Measurements from ENCODE around the gene CABP1.
A peak's percentile ranks its signal among the peaks of the same experiment; 100 is the strongest.
"Not testable (repeated sequence)": the region's sequence is repeated elsewhere in the genome, so short reads cannot be mapped to it uniquely, and the experiment has no call there.

Gene CABP1

DNA sequence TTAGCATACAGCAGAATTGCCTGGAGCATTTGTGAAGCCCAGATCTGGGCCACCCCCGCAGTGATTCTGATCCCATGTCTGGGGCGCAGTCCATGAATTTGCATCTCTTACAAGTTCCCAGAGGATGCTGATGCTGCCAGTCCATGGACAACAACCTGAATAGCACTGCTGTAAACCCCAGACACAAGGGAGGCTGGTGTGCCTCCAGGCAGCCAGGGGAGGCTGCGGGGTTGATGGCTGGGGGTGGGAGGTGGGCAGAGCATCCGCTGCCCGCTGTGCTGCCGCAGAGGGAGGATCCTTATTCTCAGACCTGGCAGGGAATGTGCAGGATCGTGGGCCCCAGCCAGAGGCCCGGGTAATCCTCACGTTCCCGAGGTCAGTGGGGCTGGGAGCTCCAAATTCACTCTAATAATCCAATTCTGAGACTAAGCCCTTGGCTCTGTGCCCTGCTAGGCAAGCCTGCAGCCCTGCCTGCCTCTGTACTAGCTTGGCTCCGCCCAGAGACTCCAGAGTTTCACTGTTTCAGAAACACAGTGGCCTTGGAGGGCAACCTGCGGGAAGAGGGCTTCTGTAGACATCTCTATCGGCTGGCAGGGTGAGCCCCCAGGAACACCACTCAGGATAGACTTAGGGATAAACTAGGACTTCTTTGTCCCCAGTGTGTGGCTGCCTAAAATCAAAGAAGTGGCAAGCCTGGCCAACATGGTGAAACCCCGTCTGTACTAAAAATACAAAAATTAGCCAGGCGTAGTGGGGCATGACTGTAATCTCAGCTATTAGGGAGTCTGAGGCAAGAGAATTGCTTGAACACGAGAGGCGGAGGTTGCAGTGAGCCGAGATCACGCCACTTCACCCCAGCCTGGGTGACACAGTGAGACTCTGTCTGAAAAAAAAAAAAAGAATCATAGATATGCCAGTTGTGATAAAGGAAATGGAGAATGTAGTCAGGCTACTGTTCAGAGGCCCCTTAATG lies 28.7 kb downstream of the CABP1 start:
- peak; percentile 80 for DNase-seq

DNA sequence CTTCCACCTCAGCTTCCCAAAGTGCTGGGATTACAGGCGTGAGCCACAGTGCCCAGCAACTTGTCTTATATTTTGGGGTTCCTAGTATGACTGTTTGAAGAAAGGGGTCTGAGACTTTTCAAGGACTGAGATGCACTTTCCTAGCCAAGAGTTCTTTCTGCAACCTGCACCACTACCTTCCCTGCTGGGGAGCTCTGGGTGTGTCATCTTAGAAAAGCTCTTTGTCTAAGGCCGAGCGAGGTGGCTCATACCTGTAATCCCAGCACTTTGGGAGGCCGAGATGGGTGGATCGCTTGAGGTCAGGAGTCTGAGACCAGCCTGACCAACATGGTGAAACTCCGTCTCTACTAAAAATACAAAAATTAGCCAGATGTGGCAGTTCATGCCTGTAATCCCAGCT lies 29.8 kb downstream of the CABP1 start:
- DNase-seq: not testable (repeated sequence)

DNA sequence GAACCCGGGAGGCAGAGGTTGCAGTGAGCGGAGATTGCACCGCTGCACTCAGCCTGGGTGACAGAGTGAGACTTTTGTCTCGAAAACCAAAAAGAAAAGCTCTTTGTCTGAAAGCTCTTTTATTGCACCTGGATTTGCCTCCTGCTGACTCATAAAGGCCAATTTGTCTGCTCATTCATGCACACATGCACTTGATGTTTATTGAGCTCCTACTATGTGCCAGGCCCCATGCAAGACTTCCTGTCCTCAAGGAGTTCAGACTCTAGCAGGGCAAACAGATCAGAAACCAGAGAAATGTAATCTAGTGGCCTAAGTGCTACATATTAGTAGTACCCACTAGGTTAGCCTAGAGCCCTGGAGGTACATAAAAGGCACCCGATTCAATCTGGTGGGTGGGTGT lies 30.2 kb downstream of the CABP1 start:
- DNase-seq: no peak

DNA sequence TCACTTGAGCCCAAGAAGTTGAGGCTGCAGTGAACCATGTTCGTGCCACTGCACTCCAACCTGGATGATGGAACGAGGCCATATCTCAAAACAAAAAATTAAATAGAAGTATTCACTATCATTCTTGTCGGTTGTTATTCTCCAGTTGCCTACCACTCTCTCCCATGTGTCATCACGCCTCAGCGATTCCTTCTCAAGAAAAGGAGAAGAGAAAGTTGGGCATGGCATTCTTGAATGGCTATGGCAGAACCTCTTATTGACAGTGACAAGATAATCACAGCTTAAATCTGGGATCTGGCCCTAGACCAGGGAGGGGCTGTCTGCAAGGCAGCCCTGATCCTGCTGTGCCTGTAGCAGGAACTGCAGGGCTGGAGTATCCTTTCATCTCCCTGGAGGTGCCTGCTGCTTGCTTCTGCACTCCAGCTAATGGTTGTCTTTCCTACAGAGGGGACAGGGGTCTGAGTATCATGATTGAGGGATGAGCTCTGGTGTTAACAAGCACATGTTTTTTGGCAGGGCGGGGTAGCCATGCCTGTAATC lies 33.7 kb downstream of the CABP1 start:
- DNase-seq: peak; percentile 19

DNA sequence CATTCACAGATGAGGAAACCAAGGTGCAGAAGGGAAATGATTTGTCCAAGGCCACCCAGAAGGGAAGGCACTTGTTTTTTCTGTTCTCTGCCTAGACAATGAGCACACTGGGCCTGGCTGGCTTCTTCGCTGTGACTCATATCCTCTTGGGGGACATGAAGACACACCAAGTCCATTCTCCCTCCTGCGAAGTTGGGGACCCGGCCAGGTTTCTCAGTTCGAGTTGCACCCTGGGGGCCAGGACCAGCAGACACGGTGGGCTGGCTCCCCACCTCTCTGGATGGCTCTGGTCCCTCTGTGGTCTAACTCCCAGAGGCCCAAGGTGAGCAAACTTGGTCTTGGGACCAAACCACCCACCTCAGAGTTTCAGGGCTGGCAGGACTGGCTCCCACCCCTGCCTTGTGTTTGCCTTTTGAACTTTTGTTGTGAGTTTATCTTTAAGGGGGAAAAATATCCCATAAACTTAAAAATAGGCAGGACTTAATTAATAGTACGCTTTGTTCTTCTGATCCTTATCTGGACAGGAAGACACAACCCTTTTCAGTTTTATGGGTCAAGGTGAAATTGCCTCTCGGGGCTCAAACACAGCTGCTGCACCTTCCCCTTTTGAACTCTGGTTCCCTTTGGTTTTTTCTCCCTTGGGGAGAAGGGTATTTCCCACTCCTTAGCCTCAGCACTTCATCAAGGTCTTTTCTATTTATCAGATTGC lies 37.5 kb downstream of the CABP1 start:
- DNase-seq: no peak

DNA sequence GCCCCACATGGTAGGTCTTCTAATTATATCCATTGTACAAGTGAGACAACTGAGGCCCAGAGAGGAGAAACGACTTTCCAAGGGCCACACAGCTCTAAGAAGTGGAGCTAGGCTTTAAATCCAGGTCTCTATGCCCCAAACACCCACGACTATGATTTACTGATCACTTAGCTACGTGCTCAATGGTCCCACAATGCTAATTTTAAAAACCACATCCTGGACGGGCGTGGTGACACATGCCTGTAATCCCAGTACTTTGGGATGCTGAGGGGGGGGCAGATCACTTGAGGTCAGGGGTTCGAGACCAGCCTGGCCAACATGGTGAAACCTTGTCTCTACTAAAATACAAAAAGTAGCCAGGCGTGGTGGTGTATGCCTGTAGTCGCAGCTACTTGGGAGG lies 38.1 kb downstream of the CABP1 start:
- no peak for DNase-seq

DNA sequence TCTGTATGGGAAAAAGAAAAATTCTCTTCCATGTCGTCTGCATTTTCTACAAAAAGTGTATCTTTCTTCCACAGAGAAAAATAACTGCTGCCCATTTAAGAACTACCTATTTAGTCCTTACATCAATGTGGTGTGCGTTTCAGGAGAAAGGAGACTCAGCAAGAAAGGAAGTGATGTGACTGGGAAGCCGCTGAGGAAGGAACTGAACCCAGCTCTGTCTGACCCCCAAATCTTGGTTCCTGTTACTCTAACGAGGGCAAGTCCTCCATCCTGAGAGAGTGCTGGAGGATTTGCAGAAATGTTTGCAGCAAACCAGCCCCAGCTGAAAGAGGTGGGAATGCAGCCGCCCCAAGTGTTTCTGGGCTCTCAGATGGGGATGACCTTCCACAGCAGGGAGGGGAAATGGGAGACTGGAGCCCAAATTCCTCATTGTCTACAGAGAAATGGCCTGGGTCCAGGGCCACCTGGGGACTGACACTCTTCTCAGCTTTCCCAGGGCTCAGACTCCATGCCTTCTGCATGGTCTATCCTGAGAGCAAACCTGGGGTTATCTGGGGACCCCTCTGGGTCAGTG lies 39.8 kb downstream of the CABP1 start:
- no peak for DNase-seq

DNA sequence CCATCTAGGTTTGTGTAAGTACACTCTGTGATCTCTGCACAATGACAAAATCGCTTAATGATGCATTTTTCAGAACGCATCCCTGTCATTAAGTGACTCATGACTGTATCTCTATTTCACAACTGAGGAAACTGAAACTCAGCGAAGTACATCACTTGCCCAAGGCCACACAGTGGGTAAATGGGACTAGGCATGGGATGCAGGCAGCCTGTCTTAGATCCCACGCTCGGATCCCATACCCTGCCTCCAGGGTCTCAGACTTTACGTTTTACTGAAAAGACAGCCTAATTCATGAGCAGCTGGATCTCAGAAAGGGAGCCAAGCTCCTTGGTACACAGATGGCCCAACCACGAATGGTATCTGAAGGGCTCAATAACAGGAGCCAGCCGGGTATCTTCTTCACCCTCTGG lies 44.1 kb downstream of the CABP1 start:
- DNase-seq: peak; percentile 62

DNA sequence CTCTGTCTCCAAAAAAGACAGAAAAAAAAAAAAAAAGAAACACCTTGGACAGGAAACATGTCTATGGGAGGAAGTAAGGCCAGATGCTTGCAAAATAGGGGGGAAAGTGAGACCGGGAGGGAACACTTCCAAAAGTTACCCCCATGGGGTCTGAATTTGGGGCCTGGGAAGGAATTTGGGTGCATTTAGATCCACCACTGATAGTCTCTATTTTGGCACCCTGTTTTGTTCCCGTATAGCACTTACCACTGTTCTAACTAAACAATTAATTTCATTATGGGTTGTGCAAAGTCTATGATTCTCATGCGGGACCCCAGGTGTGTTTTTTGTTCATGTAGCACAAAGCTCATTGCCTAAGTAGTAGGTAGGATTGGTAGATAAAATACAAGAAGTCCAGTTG lies 45.1 kb downstream of the CABP1 start:
- no peak for DNase-seq

DNA sequence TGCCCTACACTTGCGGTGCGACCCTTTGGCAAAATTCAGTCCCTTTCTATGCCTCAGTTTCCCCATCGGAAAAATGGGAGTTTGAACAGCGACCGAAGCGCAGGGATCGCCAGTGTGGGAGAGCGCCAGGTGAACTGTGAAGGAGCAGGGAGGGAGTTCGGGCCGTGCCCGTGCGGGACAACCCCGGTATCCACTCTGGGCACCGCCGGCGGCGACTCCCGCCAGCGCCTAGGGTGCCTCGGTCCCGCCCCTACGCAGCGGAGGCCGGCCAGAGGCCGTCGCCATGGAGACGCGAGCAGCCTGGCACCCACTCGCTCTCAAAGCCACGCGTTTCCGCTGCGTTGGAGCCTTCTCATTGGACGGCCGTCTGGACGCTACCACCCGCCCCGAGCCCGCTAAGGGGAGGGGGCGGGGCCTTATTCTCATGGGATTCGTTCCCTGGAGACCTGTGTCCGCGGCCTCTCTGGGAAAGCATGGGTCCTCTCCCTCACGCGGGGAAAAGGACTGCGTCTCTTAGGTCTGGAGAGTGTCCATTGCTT lies 45.8 kb downstream of the CABP1 start:
- DNase-seq: peak; percentile 100

DNA sequence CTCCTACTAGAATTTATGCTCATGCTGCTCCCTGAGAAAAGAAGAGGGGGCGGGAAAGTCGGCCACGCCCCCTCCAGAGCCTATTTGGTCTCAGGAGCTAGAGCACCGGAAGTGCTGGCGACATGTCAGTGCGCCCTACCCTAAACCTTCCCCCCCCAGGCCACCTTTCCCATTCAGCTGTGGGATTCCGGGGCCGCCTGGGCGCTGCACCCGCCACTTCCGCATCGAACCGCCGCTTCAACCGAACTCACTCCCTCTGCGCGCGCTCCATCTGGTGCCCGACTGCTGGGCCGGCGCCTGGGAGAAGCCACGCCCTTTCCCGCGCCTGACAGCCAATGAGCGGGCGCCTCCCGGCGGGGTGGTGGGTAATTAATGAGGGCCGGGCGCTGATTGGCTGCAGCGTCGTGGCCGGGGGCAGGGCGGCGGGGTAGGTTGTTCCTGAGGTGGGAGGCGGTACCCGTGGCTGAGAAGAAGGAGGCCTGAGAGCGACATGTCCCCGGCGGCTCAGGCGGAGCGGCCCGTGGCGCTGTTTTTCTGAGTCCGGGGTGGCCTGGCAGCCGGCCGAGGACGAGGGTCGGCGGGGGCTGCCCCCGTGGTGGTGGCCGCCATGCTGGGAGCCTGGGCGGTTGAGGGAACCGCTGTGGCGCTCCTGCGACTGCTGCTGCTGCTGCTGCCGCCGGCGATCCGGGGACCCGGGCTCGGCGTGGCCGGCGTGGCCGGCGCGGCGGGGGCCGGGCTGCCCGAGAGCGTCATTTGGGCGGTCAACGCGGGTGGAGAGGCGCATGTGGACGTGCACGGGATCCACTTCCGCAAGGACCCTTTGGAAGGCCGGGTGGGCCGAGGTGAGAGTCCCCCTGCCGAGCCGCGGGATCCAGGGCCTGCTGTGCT lies 46.5 kb downstream of the CABP1 start, which contains the start of gene MLEC:
TSS of gene MLEC (plus strand) at position 460 of the 888 bp plus-strand sequence. CDS start at position 608, 148 bp downstream.
- DNase-seq: peak; percentile 99

DNA sequence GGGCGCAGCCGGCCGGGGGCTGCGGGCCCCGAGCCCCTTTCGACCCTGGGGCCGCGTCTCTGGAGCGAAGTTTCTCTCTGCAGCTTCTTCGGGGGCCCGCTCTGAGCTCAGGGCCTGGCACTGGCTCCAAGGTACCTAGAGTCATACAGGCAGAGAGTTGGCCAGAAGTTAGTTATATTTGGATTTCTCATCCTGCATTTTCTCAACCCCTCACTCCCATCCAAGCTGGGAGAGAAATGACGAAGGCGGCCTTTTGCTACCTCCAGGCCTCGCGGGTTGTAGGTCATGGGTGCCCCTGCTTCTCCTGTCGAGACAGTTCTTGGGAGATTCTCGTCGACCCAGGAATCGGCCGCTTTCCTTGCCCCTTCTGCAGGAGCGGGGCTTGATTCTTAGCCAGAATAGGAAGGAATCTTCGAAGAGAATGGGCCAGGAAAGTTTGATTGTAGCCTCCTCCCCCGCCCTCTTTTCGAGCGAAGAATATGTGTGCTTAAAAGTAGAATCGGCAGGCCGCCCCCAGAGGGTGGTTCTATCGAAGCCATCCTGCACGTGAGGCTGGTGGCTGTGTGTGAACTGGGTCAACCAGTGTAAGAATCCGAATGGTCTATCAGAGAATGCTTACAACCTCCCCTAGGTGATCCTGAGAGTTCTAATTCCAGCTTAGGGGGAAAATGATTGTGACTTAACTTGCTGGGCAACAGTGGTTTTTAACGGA lies 47.3 kb downstream of the CABP1 start:
- peak; percentile 51 for DNase-seq

DNA sequence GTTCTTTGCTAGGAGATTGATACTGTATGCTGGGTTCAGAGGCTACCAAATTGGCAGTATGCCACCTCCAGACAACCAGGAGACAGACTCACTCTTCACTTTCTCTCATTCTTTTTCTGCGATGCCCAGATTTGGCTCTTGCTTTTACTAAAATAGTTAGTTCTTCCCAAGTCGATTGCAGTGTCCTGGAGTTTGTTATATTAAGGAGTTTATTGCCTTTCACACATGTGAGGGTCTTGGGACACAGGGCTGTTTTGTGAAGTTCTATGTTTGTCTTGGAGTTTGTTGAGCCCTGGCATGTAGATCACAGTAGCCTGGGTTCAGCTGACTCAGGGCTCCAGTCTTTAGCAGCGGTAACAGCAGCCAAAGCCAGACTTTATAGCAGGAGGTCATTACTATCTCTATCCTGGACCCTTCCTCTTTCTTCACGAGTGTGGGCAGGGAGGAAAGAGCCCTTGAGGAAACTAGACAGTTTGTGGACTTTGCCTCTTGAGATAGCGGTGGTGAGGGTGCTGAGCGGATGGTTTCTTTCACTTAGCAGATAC lies 48.2 kb downstream of the CABP1 start:
- DNase-seq: peak; percentile 70

DNA sequence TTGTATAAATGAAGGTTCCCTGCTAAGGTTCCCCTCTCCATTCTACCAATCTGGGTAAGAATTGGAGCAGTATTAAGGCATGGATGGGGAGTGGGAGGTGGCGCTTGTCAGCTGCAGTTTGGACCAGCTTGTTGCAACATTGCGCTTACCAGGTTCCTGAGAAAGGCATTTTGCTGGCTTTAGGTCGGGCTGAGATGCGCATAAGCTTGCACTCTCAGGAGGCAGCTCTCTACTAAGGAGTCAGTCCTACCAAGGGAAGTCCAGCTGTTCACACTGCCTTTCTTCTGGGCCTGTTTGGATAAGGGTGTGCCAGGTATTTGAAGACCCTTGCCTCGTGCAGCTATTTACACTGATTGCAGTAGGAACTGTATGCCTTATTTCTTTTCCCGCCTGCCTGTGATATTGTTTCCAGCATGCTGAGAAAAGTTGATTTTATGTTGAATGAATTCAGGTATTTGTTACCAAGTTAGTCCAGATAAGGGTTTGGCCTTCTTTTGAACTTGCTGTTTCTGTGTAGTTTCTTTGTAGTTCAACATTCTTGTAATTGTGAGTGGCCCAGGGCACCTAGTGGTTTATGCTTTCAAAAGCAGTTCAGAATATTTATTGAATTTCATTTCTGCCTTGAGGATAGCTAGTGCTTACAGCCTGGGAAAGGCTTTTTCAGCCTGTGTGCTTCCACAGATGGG lies 49.1 kb downstream of the CABP1 start:
- no peak for DNase-seq

DNA sequence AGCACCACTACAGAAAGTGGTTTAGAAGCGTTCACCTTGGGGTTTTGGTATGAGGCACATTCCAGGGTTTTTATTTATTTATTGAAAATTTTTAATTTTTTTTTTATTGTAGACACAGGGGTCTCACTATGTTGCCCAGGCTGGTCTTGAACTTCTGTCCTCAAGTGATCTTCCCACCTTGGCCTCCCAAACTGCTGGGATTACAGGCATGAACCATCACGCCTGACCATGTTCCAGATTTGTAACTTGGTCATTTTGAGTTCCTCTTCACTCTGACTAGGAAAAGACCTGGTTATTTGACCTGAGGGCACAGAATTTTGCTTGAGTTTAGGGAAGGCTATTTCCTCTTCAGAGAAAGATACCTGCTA lies 49.6 kb downstream of the CABP1 start:
- DNase-seq: no peak

DNA sequence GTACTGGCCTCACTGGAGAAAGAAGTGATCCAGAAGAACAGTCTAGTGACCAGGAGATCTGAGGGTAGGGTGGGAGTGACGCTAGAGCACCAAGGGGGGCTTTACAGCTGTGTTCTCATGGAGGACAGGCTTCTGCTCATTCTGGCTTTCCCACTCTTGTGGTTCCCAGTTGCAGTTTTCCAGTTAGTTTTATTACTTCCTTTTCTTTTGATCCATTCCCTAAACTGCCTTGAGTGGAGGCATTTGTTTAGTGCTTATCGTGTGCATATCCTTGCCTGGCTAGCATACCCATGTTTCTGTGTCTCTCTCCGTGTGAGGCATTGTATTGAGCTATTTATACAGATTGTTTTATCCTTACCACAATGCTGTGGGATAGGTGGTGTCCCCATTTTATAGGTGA lies 50.6 kb downstream of the CABP1 start:
- DNase-seq: no peak

DNA sequence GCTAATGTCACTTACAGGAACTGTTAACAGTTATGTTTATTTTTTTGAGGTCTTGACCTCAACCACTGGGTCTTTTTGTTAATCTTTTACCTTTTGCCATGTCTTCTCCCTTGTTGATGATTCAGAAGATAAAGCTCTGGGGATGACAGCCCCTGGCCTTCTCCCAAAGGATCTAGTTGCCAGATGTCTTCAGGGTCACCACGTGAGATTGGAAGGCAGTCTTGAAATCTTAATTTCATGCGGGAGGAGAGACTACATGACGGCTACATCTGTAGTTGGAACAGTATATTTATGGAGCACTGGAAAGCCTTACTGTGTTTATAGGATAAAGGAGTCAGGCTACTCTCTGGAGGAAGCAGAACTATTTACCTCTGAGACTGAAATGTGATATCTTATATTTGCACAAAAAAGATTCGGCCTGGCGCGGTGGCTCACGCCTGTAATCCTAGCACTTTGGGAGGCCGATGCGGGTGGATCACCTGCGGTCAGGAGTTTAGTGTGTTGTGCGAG lies 52.2 kb downstream of the CABP1 start:
- no peak for DNase-seq

DNA sequence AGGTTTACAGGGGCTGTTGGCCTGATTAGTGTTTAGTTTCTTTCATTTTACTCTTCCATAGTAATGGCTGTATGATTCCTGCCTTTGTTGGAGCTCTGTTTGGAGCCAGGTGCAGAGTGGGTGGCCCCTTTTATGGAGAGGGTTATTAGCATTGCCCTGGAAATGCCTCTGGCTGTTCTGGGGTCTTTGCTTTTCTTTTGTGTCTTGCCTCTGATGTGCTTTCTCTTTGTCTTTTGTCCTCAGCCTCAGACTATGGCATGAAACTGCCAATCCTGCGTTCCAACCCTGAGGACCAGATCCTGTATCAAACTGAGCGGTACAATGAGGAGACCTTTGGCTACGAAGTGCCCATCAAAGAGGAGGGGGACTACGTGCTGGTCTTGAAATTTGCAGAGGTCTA lies 53.4 kb downstream of the CABP1 start:
- no peak for DNase-seq

DNA sequence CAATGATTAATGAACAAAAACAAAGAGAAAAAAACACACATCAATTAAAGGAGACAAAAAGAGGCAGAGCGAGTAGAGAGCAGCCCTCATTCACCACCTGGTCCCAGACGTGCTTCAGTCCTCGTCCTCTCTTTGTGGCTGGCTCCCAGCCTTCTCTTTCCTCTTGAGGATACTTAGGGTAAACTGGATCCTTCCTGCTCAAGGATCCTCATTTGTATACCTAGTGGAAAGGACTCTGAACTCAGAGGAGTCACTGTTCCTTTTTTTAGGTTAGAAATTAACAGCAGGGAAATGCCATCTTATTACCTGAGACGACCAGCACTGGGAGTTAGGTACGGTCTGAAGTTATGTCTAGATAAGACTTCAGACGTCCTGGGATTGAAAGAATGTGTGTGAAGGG lies 56.2 kb downstream of the CABP1 start:
- DNase-seq: no peak

DNA sequence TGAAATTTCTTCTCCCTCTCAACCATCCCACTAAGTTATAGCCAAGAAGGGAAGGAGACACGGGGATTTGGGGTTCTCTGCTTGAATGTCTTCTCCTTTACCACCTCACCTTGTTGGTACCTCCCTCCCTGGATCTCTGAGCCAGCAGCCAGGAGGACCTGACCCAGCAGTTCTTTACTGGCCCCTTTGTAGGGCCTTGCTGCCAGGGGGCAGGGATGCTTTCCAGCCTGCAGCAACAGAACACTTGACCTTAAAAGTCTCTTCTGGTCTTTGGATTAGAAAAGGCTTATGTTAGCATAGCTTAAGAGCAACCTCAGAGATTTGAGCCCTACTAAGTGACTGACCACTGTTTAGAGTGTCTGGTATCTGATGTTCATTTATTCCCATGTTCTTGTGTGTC lies 56.9 kb downstream of the CABP1 start:
- no peak for DNase-seq

All from RPMI8226 (cell line).